ENCODE data around the gene AUH.

DNA sequence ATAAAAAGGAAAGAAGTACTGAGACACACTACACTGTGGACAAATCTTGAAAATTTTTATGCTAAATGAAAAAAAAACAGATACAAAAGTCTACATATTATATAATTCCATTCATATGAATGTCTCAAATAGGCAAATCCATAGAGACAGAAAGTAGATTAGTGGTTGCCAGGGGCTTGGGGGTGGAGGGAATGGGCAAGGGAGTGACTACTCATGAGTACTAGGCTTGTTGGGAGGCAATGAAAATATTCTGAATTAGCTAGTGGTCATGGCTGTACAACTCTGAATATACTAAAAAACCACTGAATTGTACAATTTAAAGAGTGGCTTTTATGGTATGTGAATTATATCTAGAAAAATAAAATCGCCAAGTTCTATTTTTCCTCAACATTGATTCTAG, 154.9 kb downstream of the AUH start:
- TF ChIP-seq, protein P1, sequence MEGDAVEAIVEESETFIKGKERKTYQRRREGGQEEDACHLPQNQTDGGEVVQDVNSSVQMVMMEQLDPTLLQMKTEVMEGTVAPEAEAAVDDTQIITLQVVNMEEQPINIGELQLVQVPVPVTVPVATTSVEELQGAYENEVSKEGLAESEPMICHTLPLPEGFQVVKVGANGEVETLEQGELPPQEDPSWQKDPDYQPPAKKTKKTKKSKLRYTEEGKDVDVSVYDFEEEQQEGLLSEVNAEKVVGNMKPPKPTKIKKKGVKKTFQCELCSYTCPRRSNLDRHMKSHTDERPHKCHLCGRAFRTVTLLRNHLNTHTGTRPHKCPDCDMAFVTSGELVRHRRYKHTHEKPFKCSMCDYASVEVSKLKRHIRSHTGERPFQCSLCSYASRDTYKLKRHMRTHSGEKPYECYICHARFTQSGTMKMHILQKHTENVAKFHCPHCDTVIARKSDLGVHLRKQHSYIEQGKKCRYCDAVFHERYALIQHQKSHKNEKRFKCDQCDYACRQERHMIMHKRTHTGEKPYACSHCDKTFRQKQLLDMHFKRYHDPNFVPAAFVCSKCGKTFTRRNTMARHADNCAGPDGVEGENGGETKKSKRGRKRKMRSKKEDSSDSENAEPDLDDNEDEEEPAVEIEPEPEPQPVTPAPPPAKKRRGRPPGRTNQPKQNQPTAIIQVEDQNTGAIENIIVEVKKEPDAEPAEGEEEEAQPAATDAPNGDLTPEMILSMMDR (IDR thresholded peaks at IDR 0.05; ENCODE audit: insufficient read depth, low read depth, low read length): no peak
- no peak for TF ChIP-seq EZH2 (IDR thresholded peaks at IDR 0.05; ENCODE audit: insufficient read depth, low read length)
